SK-N-MC (cell line): Measurements from ENCODE around the gene SYT5.
A peak's percentile ranks its signal among the peaks of the same experiment; 100 is the strongest.
"Not testable (repeated sequence)": the region's sequence is repeated elsewhere in the genome, so short reads cannot be mapped to it uniquely, and the experiment has no call there.

Experiments
- DNase-seq: peaks from one replicate; pipeline ENCODE4 v3.0.0-alpha.2; 2011; ENCODE audit warnings: low read depth, low spot score
- H3K27ac ChIP-seq: fragments of 200-600 bp; sonication (generic); 2 replicates; pipeline ENCODE4 v1.5.1; 2016; ENCODE audit warnings: mixed run types
- H3K36me3 ChIP-seq: fragments of 200-600 bp; sonication (generic); 2 replicates; pipeline ENCODE4 v1.6.1; 2017; ENCODE audit warnings: antibody characterized with exemption, low read length, mixed read lengths; ENCODE audit not compliant: insufficient read depth
- H3K4me3 ChIP-seq: fragments of 200-600 bp; sonication (generic); 2 replicates; pipeline ENCODE4 v1.5.1; 2016
- H3K9ac ChIP-seq: fragments of 200-600 bp; sonication (generic); 2 replicates; pipeline ENCODE4 v1.8.0; 2017; ENCODE audit warnings: mixed run types, mixed read lengths; ENCODE audit not compliant: insufficient read length
- H3K9me3 ChIP-seq: fragments of 200-600 bp; sonication (generic); 2 replicates; pipeline ENCODE4 v1.6.1; 2017; ENCODE audit warnings: low read depth, mild to moderate bottlenecking, antibody characterized with exemption, low read length, moderate library complexity, mixed read lengths
- EZH2 ChIP-seq: fragments of 200-600 bp; sonication (generic); IDR thresholded peaks from one replicate; pipeline ENCODE4 v1.6.1; 2017; ENCODE audit warnings: antibody characterized with exemption
- FOXP2 ChIP-seq: optimal IDR thresholded peaks from 2 replicates; pipeline ENCODE3; 2011; ENCODE audit warnings: mild to moderate bottlenecking, moderate library complexity; ENCODE audit not compliant: insufficient read depth; ENCODE audit errors: extremely low read length, control extremely low read depth
- POLR2AphosphoS5 ChIP-seq: IDR thresholded peaks from 2 replicates; pipeline ENCODE4 v1.6.1; 2012; ENCODE audit warnings: mild to moderate bottlenecking, low read depth, low read length, borderline replicate concordance

Gene SYT5

DNA sequence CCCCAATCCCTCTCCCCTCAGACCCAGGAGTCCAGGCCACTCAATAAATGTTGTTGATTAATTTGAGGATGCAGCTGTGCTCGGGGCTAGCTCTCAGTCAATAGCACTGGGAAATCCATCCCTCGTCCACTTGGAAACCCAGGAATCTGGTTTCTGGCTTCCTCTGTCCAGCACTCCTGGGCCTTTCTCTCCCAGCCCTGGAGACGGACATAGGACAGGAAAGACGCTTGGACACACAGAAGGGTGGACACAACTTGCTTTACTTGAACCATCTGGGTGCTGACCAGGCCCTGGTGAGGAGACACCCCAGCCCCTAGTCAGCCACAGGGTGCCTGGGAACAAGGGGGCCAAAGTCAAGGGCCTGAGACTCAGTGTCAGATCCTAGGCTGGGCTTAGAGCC is 21.7 kb downstream of the SYT5 start:
- Histone ChIP-seq H3K27ac (peak overlapping the region; percentile 19; the same call in 1 of the 2 replicates), H3K9ac (no peak overlapping the region), H3K4me3 (no peak overlapping the region), H3K9me3 (no peaks in the 10 kb centered on the region), H3K36me3 (no peaks in the 10 kb centered on the region; the same call in 1 of the 2 replicates)
- no peak for TF ChIP-seq EZH2
- no peak for TF ChIP-seq POLR2AphosphoS5
- no peak for TF ChIP-seq FOXP2
- no peak for DNase-seq

DNA sequence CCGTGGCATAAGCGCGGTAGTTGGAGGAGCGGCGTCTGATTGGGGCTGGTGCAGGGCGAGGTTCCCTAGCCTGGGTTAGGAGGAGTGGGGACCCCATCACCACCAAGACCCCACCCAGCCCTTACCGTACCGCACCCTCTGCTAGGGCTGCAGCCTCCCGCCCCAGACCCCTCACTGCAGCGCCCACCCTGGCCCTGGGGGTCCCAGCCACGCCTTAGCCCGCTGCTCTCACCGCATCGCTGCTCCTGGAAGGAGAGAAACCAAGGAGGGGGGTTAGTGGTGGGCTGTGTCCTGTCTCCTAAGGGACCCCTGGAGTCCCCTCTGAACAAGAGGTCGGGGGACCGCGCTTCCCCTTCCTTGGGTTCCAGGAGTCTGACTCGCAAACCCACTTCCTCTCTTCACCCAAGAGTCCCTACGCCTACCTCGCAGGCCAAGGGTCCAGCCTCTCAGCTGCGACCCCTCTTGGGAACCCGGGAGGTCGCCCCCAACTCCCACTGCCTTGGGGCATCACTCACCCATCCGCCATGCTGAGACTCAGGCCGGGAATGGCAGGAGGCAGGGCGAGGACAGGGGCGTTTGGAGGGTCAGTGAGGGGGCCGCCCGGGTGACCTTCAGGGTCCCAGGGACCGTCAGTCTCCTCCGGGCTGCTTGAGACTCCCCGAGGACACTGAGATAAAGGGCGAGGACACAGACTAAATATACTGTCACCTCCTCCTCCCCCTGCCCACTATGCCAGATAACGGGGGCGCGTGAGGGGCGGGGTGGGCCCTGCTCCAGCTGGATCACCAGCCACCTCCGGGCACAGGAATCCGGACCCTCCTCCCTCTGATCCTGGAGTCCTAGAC is 22.8 kb downstream of the SYT5 start, which contains the start of gene TNNI3:
TSS of gene TNNI3 (minus strand) at position 669 of the 845 bp plus-strand sequence. CDS start at position 526, 143 bp downstream.
- Histone ChIP-seq H3K36me3 (peaks cover 5% of the 10 kb centered on the region; the same call in 1 of the 2 replicates), H3K4me3 (peak within 1 kb of the TSS; percentile 86), H3K9me3 (no peaks in the 10 kb centered on the region; the same call in 1 of the 2 replicates), H3K27ac (peak within 1 kb of the TSS; percentile 31), H3K9ac (no peak within 1 kb of the TSS)
- TF ChIP-seq POLR2AphosphoS5 (no peak), FOXP2 (no peak), EZH2 (no peak)
- no peak for DNase-seq

DNA sequence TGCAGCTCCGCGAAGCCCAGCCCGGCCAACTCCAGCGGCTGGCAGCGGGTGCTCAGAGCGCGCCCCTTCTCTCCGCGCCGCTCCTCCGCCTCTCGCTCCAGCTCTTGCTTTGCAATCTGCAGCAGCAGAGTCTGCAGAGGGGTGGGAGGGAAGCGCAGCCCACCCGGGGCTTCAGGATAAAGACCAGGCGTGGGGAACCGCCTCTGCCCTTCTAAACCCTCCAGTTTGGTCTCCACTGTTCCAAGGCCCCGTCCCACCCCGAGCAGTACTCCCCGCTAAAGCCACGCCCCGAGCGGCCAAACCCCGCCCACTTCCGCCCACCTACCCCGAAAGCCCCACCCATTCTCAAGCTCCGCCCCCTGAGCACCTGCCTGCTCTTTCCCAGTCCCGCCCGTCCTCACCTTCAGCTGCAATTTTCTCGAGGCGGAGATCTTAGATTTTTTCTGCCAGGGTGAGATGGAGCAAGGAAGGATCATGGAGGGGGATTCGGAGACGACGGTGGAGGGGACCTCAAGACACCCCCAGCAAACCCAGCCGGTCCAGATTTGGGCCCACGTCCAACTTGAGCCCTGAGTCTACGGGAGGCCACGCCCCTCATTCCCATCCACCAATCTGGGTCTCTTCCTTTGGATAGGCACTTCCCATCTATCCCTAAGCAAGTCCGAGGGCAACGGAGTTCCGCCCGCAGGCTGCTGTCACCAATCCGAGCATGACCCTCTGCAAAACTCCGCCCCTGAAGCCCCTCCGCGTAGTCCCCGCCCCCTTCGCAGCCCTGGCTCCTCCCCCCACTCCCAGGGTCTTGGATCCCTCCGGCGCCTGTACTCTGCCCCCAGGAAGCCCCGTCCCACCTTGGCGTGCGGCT is 23.7 kb downstream of the SYT5 start:
- TF ChIP-seq EZH2, result no peak
- TF ChIP-seq POLR2AphosphoS5, result peak; percentile 58
- Histone ChIP-seq H3K27ac (no peak overlapping the region), H3K9me3 (no peaks in the 10 kb centered on the region; the same call in 1 of the 2 replicates), H3K9ac (peak overlapping the region; percentile 66), H3K4me3 (peak overlapping the region; percentile 86), H3K36me3 (peaks cover 9% of the 10 kb centered on the region)
- DNase-seq, result peak; percentile 85

DNA sequence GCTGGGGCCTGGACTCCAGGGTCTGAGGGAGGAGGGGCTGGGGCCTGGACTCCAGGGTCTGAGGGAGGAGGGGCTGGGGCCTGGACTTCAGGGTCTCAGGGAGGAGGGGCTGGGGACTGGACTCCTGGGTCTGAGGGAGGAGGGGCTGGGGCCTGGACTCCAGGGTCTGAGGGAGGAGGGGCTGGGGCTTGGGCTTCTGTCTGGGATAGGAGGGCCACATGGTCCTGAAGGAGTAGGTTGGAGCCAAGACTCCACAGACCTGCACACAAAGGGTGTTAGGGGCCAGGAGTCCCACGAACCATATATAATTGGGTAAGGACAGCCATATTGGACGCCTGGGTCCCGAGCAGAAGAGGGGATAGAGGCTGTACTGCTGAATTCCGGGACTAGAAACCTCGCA is 24.3 kb downstream of the SYT5 start:
- not testable (repeated sequence) for H3K9me3 ChIP-seq, DNase-seq, H3K27ac ChIP-seq
- H3K36me3 ChIP-seq, result peaks cover 11% of the 10 kb centered on the region
- H3K4me3 ChIP-seq, result peak overlapping the region; percentile 86
- H3K9ac ChIP-seq, result peak overlapping the region; percentile 66

DNA sequence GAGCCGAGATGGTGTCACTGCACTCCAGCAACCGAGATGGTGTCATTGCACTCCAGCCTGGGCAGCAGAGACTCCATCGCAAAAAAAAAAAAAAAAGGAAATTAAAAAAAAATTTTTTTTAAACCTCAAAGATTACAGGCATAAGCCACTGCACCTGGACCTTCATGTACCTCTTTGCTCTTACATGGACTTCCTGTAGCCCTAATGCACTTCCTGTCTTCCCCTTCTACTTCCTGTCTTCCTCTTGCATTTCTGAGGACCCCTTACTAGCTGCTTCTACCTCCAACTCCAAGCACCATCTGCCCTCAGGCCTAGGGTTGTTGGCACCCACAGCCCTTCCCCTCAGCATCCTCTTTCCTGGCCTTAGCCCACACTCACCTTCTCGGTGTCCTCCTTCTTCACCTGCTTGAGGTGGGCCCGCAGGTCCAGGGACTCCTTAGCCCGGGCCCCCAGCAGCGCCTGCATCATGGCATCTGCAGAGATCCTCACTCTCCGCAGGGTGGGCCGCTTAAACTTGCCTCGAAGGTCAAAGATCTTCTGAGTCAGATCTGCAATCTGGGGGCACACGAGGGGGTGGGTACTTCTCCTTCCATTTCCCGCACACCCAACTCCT is 26.3 kb downstream of the SYT5 start:
- H3K9ac ChIP-seq, result no peak overlapping the region
- no peak overlapping the region for H3K27ac ChIP-seq
- no peak for DNase-seq
- H3K9me3 ChIP-seq, result no peaks in the 10 kb centered on the region; the same call in 1 of the 2 replicates
- H3K4me3 ChIP-seq, result no peak overlapping the region
- TF ChIP-seq POLR2AphosphoS5, result no peak
- TF ChIP-seq FOXP2, result no peak
- TF ChIP-seq EZH2, result no peak
- peaks cover 11% of the 10 kb centered on the region for H3K36me3 ChIP-seq

DNA sequence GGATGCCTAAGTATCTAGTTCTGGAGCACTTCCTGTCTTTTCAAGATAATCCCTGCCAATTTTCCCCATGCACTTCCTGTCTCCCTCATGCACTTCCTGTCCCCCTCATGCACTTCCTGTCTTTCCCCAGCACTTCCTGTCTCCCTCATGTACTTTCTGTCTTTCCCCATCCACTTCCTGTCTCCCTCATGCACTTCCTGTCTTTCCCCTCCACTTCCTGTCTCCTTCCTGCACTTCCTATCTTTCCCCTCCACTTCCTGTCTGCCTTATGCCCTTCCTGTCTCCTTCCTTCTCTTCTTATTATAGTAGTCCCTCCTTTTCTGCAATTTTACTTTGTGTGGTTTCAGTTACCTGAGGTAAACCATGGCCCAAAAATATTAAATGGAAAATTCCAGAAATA is 28.1 kb downstream of the SYT5 start:
- H3K27ac ChIP-seq, result peak overlapping the region; percentile 98
- no peak overlapping the region for H3K9ac ChIP-seq
- no peaks in the 10 kb centered on the region; the same call in 1 of the 2 replicates for H3K9me3 ChIP-seq
- H3K4me3 ChIP-seq, result peak overlapping the region; percentile 49; the same call in 1 of the 2 replicates
- TF ChIP-seq POLR2AphosphoS5, result no peak
- TF ChIP-seq EZH2, result no peak
- TF ChIP-seq FOXP2, result no peak
- peak; percentile 94 for DNase-seq
- H3K36me3 ChIP-seq, result peaks cover 11% of the 10 kb centered on the region

DNA sequence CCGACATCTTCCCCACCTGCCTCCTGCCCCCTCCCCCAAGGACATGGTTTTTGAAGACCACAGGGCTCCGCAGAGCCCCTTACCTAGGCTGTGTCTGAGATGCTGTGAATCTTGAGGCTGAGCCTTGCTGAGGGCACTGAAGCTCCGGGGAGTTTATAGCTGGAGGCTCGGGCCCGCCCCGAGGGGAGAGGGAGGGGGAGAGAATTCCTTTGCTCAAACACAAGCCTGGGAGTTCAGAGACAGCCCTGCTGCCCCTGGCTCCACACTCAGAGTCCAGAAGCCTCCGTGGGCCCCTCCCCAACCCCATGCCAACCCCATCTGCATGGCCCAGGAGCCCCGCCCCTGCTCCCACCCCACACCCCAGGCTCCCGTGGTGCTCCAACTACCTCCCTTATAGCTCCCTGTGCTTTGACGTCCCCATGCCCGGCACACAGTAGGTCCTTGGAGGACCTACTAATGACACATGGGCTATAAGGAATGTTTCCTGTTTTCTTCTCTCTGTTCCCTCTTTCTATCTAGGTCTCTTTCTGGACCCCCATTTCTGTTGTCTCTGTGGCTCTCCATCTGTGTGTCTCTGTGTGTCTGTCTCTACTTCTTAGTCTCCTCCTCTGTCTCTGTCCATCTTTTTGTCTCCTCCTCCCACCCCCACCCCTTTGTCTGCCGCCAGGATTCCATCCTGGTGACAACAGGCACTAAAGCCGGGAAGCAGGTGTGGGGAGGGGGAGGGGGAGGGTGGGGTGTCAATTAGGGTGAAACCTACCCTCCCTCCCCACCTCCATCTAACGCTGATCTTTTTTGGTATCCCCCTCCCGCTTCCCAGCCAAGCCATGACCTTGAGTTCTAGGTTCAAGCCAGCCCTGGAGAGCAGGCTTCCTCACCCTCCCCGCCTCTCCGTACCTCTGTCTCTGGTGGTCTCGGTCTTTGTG is 30.7 kb downstream of the SYT5 start, which contains the start of gene TNNT1:
TSS of gene TNNT1 (minus strand) at position 129 of the 926 bp plus-strand sequence. CDS start 2,049 bp downstream, outside the sequence.
- Histone ChIP-seq H3K36me3 (peaks cover 11% of the 10 kb centered on the region), H3K9ac (no peak within 1 kb of the TSS), H3K27ac (0 out of 2 replicates have a peak within 1 kb of the TSS, but pooled peaks have one; percentile 5), H3K9me3 (no peaks in the 10 kb centered on the region; the same call in 1 of the 2 replicates), H3K4me3 (peak within 1 kb of the TSS; percentile 5; the same call in 1 of the 2 replicates)
- DNase-seq, result no peak
- TF ChIP-seq POLR2AphosphoS5 (no peak), EZH2 (no peak), FOXP2 (no peak)
